Kidney epithelial cell (primary cell): Measurements from ENCODE around the gene IGFBP3. TPM values are rescaled to one million over a fixed set of nuclear protein-coding genes. Genes with fewer than 3 reads are reported as not detected.

Source experiments
- DNase-seq: peaks from one replicate; pipeline ENCODE4 v3.0.0-alpha.2; 2010; ENCODE audit warnings: low read depth
- H3K27me3 ChIP-seq: 2 replicates; pipeline ENCODE4 v1.6.0; 2011; ENCODE audit warnings: low read length; ENCODE audit not compliant: control insufficient read depth, insufficient read depth
- H3K36me3 ChIP-seq: 2 replicates; pipeline ENCODE4 v1.5.1; 2011; ENCODE audit warnings: low read length; ENCODE audit not compliant: control insufficient read depth, insufficient read depth
- H3K4me3 ChIP-seq: 2 replicates; pipeline ENCODE4 v1.5.1; 2011; ENCODE audit warnings: low read depth, mild to moderate bottlenecking, control low read depth, low read length
- CTCF ChIP-seq: IDR thresholded peaks from 2 replicates; pipeline ENCODE4 v1.5.1; 2011; ENCODE audit warnings: mild to moderate bottlenecking, moderate library complexity, low read length, control low read depth, inconsistent platforms; ENCODE audit not compliant: insufficient read depth, poor library complexity, severe bottlenecking
- total RNA-seq: library from RNA; depleted of rRNA; stranded (reverse); fragments of >200 nt; gene quantifications from 2 replicates; pipeline ENCODE4 v1.2.3, GENCODE V29; 2015

The IGFBP3 gene
- total RNA-seq, 1 donor from 2014 or later: 152 TPM

DNA sequence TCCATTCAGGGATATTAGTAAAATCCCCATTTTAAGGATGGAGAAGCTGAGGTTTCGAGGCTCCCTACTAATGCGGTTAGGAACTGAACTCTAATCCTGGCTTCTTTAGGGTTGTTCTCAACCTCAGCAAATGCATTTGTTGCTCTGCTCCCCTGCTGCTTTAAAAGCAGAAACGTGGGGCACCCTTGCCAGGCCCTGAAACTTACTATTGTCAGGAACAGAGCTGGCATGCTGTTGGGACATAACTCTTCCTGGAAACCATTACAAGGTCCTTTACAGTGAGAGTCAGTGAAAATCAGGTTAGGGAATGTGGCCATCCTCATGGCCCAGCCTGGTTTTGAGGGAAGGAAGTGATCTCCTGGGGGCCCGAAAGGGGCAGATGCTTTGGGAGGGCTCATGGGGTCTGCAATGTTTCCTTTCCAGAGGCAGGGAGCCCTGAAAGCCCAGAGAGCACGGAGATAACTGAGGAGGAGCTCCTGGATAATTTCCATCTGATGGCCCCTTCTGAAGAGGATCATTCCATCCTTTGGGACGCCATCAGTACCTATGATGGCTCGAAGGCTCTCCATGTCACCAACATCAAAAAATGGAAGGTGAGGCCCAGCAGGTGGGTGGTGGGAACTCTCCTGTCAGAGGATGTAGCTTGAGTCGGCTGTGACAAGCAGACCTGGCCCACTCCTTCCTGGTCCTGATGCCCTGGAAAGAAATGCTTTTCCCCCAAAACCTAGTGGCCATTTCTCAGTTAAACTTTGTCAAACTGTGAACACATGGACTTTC is 30.8 kb downstream of the IGFBP3 start:
- Histone ChIP-seq H3K36me3 (no peaks in the 10 kb centered on the region), H3K27me3 (no peaks in the 10 kb centered on the region), H3K4me3 (no peak overlapping the region)
- DNase-seq: no peak
- no peak for TF ChIP-seq CTCF

GRCh38 chr7:45889367-45890067 is 31.6 kb downstream of the IGFBP3 start:
- H3K27me3 ChIP-seq: no peaks in the 10 kb centered on the region
- H3K36me3 ChIP-seq: no peaks in the 10 kb centered on the region
- no peak for DNase-seq
- no peak overlapping the region for H3K4me3 ChIP-seq
- TF ChIP-seq CTCF: no peak

GRCh38 chr7:45888993-45889366 is 32.1 kb downstream of the IGFBP3 start:
- Histone ChIP-seq H3K36me3 (no peaks in the 10 kb centered on the region), H3K4me3 (peak overlapping the region; percentile 30), H3K27me3 (no peaks in the 10 kb centered on the region)
- no peak for TF ChIP-seq CTCF
- DNase-seq: no peak

- no peak for TF ChIP-seq CTCF
- H3K4me3 ChIP-seq: peak within 1 kb of the TSS; percentile 30
- H3K27me3 ChIP-seq: no peaks in the 10 kb centered on the region
- no peak for DNase-seq
- H3K36me3 ChIP-seq: no peaks in the 10 kb centered on the region
Observed at GRCh38 chr7:45888185-45888992, 32.7 kb downstream of the IGFBP3 start, which contains the start of gene IGFBP1. TSS of gene IGFBP1 (plus strand) at chr7:45888488. CDS start at chr7:45888653, 165 bp downstream.

GRCh38 chr7:45886931-45887667 is 34.0 kb downstream of the IGFBP3 start:
- no peak overlapping the region for H3K4me3 ChIP-seq
- no peaks in the 10 kb centered on the region for H3K27me3 ChIP-seq
- H3K36me3 ChIP-seq: no peaks in the 10 kb centered on the region
- TF ChIP-seq CTCF: no peak
- no peak for DNase-seq
